ENCODE data around the gene PDE4D. TPM values are rescaled to one million over a fixed set of nuclear protein-coding genes. Genes with fewer than 3 reads are reported as not detected.

Gene PDE4D
- polyA plus RNA-seq, 1 donor (not counting 4 experiments of a cell fraction or from before 2014, with no cell fraction given) = 3.6 TPM

GRCh38 chr5:59034498-59035186 lies 858.9 kb downstream of the PDE4D start:
- Histone ChIP-seq H3K27ac (ENCODE audit: control insufficient read depth, insufficient read depth, low read length) (peak overlapping the region; percentile 79), H3K36me3 (ENCODE audit: control insufficient read depth in 2 of 2, extremely low read depth in 1 of 2, insufficient read depth in 2 of 2, low read length in 2 of 2) (no peaks in the 10 kb centered on the region), H3K4me2 (ENCODE audit: control insufficient read depth, extremely low read depth, insufficient read depth, low read depth, low read length) (peak overlapping the region; percentile 23), H3K9ac (ENCODE audit: control insufficient read depth, extremely low read depth, insufficient read depth, low read length) (no peak overlapping the region), H3K4me3 (ENCODE audit: control insufficient read depth in 2 of 3, extremely low read depth in 1 of 3, insufficient read depth in 2 of 3, low read depth in 1 of 3, low read length in 3 of 3) (no peak overlapping the region), H3K9me1 (ENCODE audit: control insufficient read depth, extremely low read depth, insufficient read depth, low read length) (no peaks in the 10 kb centered on the region), H3K4me1 (ENCODE audit: control insufficient read depth, extremely low read depth, insufficient read depth, low read length) (peaks cover 33% of the 10 kb centered on the region), H3K79me2 (ENCODE audit: control insufficient read depth, insufficient read depth, low read length) (no peaks in the 10 kb centered on the region), H3K9me3 (ENCODE audit: control insufficient read depth, low read depth, low read length) (no peaks in the 10 kb centered on the region), H2AFZ (ENCODE audit: control insufficient read depth, low read length) (no peak overlapping the region), H4K20me1 (ENCODE audit: control insufficient read depth, extremely low read depth, insufficient read depth, low read length) (no peaks in the 10 kb centered on the region), H3K27me3 (ENCODE audit: control insufficient read depth, extremely low read depth, insufficient read depth, low read length) (peaks cover under 1% of the 10 kb centered on the region)
- dilution Hi-C loops (cut with MboI; ENCODE audit: extremely low pct_ligation_motif_present, low sequenced_read_pairs) = no loop called here
- DNase-seq (ENCODE audit: low read depth, low spot score) (no peak), FAIRE-seq (peak; percentile 60)
- TF ChIP-seq EZH2 (IDR thresholded peaks at IDR 0.05; ENCODE audit: low read length) = no peak
- TF ChIP-seq, protein P1, sequence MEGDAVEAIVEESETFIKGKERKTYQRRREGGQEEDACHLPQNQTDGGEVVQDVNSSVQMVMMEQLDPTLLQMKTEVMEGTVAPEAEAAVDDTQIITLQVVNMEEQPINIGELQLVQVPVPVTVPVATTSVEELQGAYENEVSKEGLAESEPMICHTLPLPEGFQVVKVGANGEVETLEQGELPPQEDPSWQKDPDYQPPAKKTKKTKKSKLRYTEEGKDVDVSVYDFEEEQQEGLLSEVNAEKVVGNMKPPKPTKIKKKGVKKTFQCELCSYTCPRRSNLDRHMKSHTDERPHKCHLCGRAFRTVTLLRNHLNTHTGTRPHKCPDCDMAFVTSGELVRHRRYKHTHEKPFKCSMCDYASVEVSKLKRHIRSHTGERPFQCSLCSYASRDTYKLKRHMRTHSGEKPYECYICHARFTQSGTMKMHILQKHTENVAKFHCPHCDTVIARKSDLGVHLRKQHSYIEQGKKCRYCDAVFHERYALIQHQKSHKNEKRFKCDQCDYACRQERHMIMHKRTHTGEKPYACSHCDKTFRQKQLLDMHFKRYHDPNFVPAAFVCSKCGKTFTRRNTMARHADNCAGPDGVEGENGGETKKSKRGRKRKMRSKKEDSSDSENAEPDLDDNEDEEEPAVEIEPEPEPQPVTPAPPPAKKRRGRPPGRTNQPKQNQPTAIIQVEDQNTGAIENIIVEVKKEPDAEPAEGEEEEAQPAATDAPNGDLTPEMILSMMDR (optimal IDR thresholded peaks at IDR 0.05 in 1 of 3, IDR thresholded peaks at IDR 0.05 in 1 of 3, conservative IDR thresholded peaks at IDR 0.05 in 1 of 3; ENCODE audit: extremely low read depth in 1 of 3, insufficient read depth in 2 of 3, low read length in 3 of 3) = peak in 2 of 3 experiments; percentile 50 to 52

GRCh38 chr5:59027145-59027907 lies 866.2 kb downstream of the PDE4D start:
- no peaks in the 10 kb centered on the region for H3K9me3 ChIP-seq (ENCODE audit: control insufficient read depth, low read depth, low read length)
- no peaks in the 10 kb centered on the region for H3K36me3 ChIP-seq (ENCODE audit: control insufficient read depth in 2 of 2, extremely low read depth in 1 of 2, insufficient read depth in 2 of 2, low read length in 2 of 2)
- H3K9me1 ChIP-seq (ENCODE audit: control insufficient read depth, extremely low read depth, insufficient read depth, low read length) = no peaks in the 10 kb centered on the region
- dilution Hi-C loops (cut with MboI; ENCODE audit: extremely low pct_ligation_motif_present, low sequenced_read_pairs) = no loop called here
- DNase-seq (ENCODE audit: low read depth, low spot score) = no peak
- no peak overlapping the region for H3K27ac ChIP-seq (ENCODE audit: control insufficient read depth, insufficient read depth, low read length)
- FAIRE-seq = no peak
- no peak overlapping the region for H3K9ac ChIP-seq (ENCODE audit: control insufficient read depth, extremely low read depth, insufficient read depth, low read length)
- no peak overlapping the region for H3K4me3 ChIP-seq (ENCODE audit: control insufficient read depth in 2 of 3, extremely low read depth in 1 of 3, insufficient read depth in 2 of 3, low read depth in 1 of 3, low read length in 3 of 3)
- TF ChIP-seq, protein P1 (optimal IDR thresholded peaks at IDR 0.05 in 1 of 3, IDR thresholded peaks at IDR 0.05 in 1 of 3, conservative IDR thresholded peaks at IDR 0.05 in 1 of 3; ENCODE audit: extremely low read depth in 1 of 3, insufficient read depth in 2 of 3, low read length in 3 of 3) = no peak
- no peak for TF ChIP-seq EZH2 (IDR thresholded peaks at IDR 0.05; ENCODE audit: low read length)
- H4K20me1 ChIP-seq (ENCODE audit: control insufficient read depth, extremely low read depth, insufficient read depth, low read length) = no peaks in the 10 kb centered on the region
- H2AFZ ChIP-seq (ENCODE audit: control insufficient read depth, low read length) = no peak overlapping the region
- H3K4me1 ChIP-seq (ENCODE audit: control insufficient read depth, extremely low read depth, insufficient read depth, low read length) = no peaks in the 10 kb centered on the region
- no peak overlapping the region for H3K4me2 ChIP-seq (ENCODE audit: control insufficient read depth, extremely low read depth, insufficient read depth, low read depth, low read length)
- no peaks in the 10 kb centered on the region for H3K79me2 ChIP-seq (ENCODE audit: control insufficient read depth, insufficient read depth, low read length)
- H3K27me3 ChIP-seq (ENCODE audit: control insufficient read depth, extremely low read depth, insufficient read depth, low read length) = no peaks in the 10 kb centered on the region
